Liver (tissue), 3 donors: Measurements from ENCODE around the gene PCYT2.

Source experiments
- FOXA1 ChIP-seq: IDR thresholded peaks from 2 replicates; pipeline ENCODE4 v1.6.1; 2016; ENCODE audit warnings: antibody characterized with exemption
- GABPA ChIP-seq, 2 donors: IDR thresholded peaks in 1 of 2; conservative IDR thresholded peaks in 1 of 2; 2 replicates each; pipeline ENCODE4 v1.6.1; 2016; ENCODE audit warnings: antibody characterized with exemption in 2 of 2, mild to moderate bottlenecking in 1 of 2, moderate library complexity in 1 of 2
- HNF4A ChIP-seq, 2 donors: conservative IDR thresholded peaks; 2 replicates each; pipeline ENCODE4 v1.6.1; 2016; ENCODE audit warnings: antibody characterized with exemption in 2 of 2, mild to moderate bottlenecking in 2 of 2
- HNF4G ChIP-seq: IDR thresholded peaks from 2 replicates; pipeline ENCODE4 v1.6.1; 2016; ENCODE audit warnings: antibody characterized with exemption
- JUND ChIP-seq, 2 donors: IDR thresholded peaks; 2 replicates each; pipeline ENCODE4 v1.6.1; 2016; ENCODE audit warnings: antibody characterized with exemption in 2 of 2
- NR2F2 ChIP-seq: IDR thresholded peaks from 2 replicates; pipeline ENCODE4 v1.6.1; 2016; ENCODE audit warnings: antibody characterized with exemption
- RAD21 ChIP-seq, 2 donors: IDR thresholded peaks; 2 replicates each; pipeline ENCODE4 v1.6.1; 2016; ENCODE audit warnings: antibody characterized with exemption in 2 of 2, mild to moderate bottlenecking in 2 of 2
- RXRA ChIP-seq, 2 donors: IDR thresholded peaks; 2 replicates each; pipeline ENCODE4 v1.6.1; 2017 to 2018; ENCODE audit warnings: antibody characterized with exemption in 2 of 2, mild to moderate bottlenecking in 1 of 2
- SP1 ChIP-seq: IDR thresholded peaks from 2 replicates; pipeline ENCODE4 v1.6.1; 2018; ENCODE audit warnings: antibody characterized with exemption, mild to moderate bottlenecking
- TAF1 ChIP-seq: conservative IDR thresholded peaks from 2 replicates; pipeline ENCODE4 v1.6.1; 2016; ENCODE audit warnings: antibody characterized with exemption, mild to moderate bottlenecking
- YY1 ChIP-seq: IDR thresholded peaks from 2 replicates; pipeline ENCODE4 v1.6.1; 2016; ENCODE audit warnings: antibody characterized with exemption, mild to moderate bottlenecking
- TF ChIP-seq, protein P1 (sequence below): fragments of 150-350 bp; IDR thresholded peaks from 2 replicates; pipeline ENCODE4 v1.5.1; 2017; ENCODE audit warnings: improper control_type of control experiment, low read depth, low read length; ENCODE audit not compliant: missing input control
- TF ChIP-seq, protein P2 (sequence below): IDR thresholded peaks from 2 replicates; pipeline ENCODE4 v1.6.1; 2016; ENCODE audit warnings: antibody characterized with exemption, mild to moderate bottlenecking
- TF ChIP-seq, protein P3 (sequence below): IDR thresholded peaks from 2 replicates; pipeline ENCODE4 v1.6.1; 2016; ENCODE audit warnings: antibody characterized with exemption
- donor health status: healthy.
- donor health status: healthy.

DNA sequence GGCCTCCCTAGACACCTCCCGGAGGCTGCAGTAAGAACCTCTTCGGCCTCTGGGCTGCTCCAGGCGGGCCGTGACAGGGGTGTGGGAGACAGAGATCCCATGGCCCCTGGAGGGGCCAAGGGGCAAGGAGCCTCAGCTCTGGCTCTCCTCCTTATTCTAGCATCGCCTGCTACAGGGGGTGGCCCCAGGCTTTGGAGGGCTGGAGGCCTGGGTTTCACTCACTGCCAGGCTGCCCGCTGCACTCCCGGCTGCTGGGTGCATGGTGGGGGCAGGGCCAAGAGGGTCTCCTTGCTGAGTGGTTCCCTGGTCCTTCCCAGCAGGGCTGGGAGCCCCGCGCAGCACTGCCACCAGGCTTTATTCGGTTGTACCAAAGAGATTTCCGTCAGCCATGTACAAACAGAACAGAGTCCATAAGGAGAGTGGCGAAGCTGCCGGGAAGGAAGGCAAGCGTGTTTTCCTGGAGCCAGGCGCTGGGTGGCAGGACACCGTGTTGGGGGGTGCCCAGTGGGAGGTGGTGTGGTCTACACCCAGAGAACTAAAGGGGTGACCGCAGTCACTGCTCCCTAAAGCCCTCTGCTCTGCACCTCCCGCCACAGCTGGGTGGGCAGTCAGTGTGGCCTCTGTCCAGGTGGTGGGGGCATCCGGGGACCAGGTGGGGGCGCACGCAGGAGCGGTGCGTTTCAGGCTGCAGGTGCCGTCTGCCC, 7.2 kb downstream of the PCYT2 start:
- TF ChIP-seq, protein P1, sequence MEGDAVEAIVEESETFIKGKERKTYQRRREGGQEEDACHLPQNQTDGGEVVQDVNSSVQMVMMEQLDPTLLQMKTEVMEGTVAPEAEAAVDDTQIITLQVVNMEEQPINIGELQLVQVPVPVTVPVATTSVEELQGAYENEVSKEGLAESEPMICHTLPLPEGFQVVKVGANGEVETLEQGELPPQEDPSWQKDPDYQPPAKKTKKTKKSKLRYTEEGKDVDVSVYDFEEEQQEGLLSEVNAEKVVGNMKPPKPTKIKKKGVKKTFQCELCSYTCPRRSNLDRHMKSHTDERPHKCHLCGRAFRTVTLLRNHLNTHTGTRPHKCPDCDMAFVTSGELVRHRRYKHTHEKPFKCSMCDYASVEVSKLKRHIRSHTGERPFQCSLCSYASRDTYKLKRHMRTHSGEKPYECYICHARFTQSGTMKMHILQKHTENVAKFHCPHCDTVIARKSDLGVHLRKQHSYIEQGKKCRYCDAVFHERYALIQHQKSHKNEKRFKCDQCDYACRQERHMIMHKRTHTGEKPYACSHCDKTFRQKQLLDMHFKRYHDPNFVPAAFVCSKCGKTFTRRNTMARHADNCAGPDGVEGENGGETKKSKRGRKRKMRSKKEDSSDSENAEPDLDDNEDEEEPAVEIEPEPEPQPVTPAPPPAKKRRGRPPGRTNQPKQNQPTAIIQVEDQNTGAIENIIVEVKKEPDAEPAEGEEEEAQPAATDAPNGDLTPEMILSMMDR: no peak
- TF ChIP-seq SP1 (no peak), YY1 (no peak), HNF4G (no peak), RXRA (IDR thresholded peaks at IDR 0.05) (no peak), TAF1 (no peak), HNF4A (conservative IDR thresholded peaks at IDR 0.05) (no peak), GABPA (IDR thresholded peaks at IDR 0.05 in 1 of 2, conservative IDR thresholded peaks at IDR 0.05 in 1 of 2) (no peak), JUND (IDR thresholded peaks at IDR 0.05) (no peak), FOXA1 (no peak), NR2F2 (no peak), RAD21 (IDR thresholded peaks at IDR 0.05) (no peak)
- TF ChIP-seq, protein P2, sequence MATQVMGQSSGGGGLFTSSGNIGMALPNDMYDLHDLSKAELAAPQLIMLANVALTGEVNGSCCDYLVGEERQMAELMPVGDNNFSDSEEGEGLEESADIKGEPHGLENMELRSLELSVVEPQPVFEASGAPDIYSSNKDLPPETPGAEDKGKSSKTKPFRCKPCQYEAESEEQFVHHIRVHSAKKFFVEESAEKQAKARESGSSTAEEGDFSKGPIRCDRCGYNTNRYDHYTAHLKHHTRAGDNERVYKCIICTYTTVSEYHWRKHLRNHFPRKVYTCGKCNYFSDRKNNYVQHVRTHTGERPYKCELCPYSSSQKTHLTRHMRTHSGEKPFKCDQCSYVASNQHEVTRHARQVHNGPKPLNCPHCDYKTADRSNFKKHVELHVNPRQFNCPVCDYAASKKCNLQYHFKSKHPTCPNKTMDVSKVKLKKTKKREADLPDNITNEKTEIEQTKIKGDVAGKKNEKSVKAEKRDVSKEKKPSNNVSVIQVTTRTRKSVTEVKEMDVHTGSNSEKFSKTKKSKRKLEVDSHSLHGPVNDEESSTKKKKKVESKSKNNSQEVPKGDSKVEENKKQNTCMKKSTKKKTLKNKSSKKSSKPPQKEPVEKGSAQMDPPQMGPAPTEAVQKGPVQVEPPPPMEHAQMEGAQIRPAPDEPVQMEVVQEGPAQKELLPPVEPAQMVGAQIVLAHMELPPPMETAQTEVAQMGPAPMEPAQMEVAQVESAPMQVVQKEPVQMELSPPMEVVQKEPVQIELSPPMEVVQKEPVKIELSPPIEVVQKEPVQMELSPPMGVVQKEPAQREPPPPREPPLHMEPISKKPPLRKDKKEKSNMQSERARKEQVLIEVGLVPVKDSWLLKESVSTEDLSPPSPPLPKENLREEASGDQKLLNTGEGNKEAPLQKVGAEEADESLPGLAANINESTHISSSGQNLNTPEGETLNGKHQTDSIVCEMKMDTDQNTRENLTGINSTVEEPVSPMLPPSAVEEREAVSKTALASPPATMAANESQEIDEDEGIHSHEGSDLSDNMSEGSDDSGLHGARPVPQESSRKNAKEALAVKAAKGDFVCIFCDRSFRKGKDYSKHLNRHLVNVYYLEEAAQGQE: no peak
- TF ChIP-seq, protein P3, sequence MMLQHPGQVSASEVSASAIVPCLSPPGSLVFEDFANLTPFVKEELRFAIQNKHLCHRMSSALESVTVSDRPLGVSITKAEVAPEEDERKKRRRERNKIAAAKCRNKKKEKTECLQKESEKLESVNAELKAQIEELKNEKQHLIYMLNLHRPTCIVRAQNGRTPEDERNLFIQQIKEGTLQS: no peak
